Activated CD4-positive, CD25-positive, alpha-beta regulatory T cell (primary cell): Measurements from ENCODE around the gene HOXB6.

Experiments
- DNase-seq, 4 experiments: peaks; one replicate each; lab custom pipeline; 2025; lab: John Stamatoyannopoulos, UW

HOXB6 gene

DNA sequence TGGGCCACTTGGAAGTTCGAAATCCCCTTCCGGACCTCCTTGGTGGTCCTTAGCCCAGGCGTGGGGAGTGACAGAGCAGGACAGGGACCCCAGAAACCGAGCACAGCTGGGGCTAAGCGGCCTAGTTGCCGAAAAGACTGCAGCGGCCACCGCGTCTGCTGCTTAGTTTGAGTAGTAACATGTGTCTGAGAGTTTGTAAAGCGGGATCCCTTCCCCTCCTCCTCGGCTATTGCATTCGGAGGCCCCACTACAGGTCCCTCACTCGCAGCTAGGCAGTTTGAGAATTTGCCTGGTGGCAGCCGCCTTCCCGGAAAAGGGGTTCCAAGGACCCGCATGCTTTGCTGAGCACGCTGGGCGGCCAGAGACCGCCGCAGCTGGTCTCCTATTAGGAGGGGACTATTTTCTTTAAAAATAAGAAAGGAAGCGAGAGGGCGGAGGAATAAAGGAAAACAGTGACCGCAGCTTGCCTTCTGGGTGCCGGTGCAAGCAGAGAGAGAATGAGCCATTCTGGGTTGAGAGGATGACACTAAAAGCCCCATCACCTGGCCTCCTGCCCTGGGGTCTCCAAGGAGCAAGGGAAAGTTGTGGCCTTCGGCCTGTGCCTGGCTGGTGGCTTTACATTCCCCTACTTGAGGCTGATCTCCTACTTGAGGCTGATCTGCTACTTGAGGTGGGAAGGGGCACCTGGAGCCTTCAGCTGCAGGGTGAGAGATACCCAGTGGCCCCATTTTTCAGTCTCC lies 10.1 kb downstream of the HOXB6 start:
- DNase-seq: no peak

- DNase-seq: peak; percentile 61 to 72 (median 70)
These were observed 10.8 kb downstream of the HOXB6 start for GRCh38 chr17:48593840-48594537.

- no peak for DNase-seq
These were observed 11.5 kb downstream of the HOXB6 start, which contains the start of gene HOXB5 for GRCh38 chr17:48593126-48593829. Gene HOXB5 (minus strand): TSS chr17:48593779. CDS start chr17:48593682, 97 bp downstream.

GRCh38 chr17:48592577-48592976 lies 12.2 kb downstream of the HOXB6 start:
- DNase-seq: no peak

DNA sequence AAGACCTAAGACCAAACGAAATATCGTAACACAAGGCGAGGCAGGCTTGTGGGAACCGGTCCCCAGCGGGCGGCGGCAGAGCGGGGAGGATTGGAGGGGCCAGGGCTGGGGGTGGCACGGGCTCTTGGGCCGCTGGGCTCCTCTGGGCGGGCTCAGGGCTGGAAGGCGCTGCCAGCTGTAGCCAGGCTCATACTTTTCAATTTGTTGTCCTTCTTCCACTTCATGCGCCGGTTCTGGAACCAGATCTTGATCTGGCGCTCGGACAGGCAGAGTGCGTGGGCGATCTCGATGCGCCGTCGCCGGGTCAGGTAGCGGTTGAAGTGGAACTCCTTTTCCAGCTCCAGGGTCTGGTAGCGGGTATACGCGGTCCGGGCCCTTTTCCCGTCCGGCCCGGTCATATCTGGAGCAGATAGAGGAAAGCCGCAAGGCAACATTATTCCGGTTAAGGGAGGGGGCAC lies 12.7 kb downstream of the HOXB6 start:
- DNase-seq: no peak

- DNase-seq: no peak
These were observed 13.3 kb downstream of the HOXB6 start for GRCh38 chr17:48591255-48592056.

- no peak for DNase-seq
These were observed 14.1 kb downstream of the HOXB6 start for GRCh38 chr17:48590607-48591161.

DNA sequence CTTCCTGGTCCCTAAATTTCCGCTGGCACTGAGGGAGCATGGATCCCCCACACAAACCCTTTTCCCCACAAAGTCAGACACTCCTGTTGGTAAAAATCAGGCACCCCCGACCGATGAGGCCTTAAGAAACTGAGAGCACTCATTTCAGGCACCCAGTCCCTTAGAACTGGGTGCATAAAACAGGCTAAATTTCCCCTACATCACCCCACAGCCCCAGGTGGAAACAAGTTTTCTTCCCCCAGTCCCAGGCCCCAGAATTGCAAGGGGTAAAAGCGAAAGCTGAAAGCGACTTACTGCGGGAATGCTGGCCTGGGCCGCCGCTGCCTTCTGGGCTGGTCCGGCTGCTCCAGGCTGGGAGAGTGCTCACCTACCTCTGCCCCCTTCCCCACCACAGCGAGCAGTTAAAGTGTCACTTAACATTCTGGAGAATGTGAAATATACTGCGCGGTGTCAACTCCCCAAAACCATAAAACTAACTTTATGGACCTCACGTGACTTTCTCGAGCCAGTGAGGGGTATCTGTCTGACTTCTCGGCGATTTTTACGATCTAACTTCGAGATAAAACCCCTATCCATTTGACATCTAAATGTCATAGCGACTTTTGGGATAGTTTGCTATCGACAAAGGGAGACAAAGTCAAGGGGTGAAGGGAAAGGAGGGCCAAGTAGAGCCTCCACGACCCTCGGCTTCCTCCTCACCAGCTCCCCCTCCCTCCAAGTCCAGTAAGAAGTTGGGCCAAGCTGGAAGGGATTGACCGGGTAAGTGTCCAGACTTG lies 14.8 kb downstream of the HOXB6 start, which contains the start of gene HOXB3:
TSS of gene HOXB3 (minus strand) at position 411 of the 776 bp plus-strand sequence. CDS start 37,767 bp downstream, outside the sequence.
- no peak for DNase-seq

DNA sequence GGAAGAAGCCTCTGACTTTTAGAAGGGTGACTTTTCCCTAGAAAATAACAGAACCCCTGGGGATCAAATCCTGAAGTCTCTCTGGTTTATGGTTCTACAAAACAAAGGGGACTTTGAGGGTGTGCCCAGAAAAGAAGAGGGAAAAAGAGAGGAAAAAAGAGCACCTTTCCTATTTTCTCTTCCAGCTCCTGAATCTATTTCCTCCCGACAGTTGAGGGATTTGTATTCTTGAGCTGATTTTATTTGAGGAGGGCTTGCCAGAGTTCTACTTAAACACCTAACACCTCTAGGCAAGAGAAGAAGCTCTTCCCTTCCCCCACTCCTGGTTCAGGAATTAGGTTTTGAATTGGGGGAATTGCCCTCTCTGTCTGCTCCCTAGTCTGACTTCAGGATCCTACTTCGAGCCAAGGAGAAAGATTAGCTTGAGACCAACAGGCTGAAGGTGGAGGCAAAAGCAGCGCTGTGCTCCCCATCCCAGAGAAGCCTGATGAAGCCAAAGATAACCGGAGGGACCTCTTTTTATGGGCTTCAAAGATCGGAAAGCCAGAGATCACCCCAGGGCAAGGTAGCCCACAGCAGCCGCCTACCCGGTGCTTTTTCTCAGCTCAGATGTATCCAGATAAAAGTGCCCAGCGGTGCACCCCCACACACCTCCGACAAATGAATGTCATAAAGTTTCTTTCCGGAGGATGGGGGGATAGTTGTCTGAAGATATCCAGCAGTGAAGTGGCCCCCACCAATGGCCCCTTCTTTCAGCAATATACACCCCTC lies 15.5 kb downstream of the HOXB6 start:
- no peak for DNase-seq

DNA sequence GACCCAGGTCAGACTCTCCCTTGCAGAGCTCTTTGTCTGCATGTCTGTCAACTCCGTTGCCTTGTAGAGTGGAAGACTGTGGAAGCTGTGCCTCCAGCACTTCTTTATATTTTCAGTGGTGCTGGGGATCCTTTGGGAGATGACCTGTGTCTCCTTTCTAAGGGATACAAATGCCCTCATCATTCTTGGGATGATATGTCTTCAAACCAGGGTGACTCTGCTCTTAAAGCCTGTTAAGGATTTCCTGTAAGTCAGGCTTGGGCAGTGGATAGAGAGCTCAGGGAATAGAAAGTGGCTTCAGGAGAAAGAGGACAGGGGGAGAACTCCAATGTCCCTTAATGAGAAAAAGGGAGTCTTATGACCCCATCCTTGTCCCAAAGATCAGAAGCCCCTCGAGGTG lies 16.3 kb downstream of the HOXB6 start:
- DNase-seq: no peak

DNA sequence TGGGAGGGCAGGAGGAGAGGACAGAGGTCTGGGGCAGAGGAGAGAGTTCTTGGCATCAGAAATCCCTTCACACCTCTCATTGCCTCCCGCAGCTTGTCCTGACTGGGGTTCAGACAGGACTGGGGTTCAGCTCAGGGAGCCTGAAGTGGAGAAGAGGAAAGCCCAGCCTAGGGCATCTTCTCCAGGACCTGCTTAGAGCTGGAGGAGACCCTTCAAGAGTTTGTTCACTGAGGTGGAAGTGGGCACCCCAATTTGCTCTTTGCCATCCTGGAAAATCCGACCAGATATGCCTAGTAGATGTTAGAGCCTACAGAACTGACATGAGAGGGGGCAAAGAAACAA lies 16.7 kb downstream of the HOXB6 start:
- DNase-seq: no peak

DNA sequence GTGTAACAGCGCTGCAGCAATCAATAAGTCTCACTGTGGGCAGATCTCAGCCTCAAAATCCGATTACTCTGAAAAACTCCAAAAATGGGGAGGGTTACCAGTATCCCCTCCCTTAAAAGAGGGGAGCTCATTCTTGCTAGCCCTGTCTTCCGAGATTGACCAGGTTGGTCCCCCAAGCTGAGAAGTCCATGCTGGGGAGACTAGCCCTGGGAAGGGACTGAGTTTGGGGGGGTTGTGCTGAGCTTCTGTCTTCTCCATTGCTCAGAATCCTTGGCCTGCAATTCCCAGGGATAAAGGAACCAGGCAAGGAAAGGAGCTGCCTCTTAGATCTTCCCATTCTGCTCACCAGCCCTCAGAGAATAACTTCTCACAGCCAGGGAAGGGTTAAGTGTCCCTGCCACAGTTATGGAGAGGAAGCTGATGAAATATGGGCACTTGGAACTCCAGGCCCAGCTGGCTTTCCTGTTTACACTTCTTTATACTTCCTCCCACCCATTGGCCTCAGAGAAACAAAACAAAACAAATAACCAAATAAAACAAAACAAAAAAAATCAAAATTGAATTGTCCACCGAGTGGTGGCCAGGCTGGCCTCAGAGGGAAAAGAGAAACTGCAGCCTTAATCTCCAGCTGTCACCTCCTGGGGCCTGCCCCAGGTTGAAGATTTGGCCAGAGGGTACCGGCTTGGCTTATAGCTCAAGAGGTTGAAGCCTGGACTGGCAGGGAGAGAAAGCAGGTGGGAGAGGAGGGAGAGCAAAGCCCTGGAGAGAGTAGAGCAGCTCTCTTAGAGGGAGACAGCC lies 17.3 kb downstream of the HOXB6 start:
- no peak for DNase-seq

GRCh38 chr17:48586355-48587258 lies 18.2 kb downstream of the HOXB6 start:
- DNase-seq: no peak

- DNase-seq: no peak
These were observed 20.5 kb downstream of the HOXB6 start for GRCh38 chr17:48584223-48584741.

GRCh38 chr17:48583708-48584222 lies 21.0 kb downstream of the HOXB6 start:
- no peak for DNase-seq

DNA sequence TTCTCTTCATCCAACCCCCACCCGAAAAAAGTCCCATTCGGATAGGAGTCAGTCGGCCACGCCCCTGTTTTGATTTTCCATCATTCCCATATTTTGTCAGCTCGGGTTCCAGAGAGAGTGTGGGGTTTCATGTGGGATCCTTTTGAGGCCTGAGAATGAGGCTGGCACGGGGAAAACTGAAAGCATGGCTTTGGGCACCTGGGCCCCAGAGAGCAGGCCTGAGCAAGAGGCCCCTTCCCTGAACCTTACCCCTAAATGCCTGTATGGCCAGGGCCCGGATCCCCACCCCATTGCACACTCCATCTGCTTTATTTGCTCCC lies 22.1 kb downstream of the HOXB6 start:
- DNase-seq: no peak

DNA sequence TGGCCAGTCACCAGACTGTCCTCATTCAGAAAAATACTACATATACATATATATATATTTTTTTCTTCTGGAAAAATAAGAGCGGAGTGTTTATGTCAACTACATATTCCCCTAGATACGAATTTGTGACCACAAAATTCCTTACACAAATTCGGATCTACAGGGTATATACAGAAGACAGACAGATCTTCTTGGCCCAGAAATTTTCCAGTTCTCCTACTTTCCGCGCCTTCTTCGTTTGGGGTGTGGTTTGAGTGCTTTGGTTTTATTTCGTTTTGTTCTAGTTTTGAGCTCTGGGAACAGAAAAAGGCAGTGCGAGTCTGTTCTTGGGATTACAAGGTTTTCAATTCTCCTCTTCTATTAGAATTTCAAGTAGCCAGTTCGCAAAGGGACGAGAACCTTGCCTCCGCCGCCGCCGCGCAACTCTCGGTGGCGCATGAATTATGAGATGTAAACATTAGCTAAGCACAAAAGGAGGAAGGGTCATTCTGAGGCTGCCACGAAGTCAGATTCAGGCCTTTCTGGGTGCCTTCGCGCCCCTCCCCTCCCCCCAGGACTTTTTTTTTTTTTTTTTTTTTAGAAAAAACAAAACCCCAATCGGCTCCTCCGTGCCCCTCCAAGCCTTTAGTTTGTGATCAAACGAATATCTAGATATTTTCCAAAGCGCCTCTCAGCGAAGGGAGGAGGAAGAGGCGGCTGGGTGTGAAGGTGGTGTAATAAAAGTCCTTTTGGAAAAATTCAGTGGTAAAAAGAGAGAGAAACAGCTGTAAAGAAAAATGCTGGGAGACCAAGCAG lies 24.8 kb downstream of the HOXB6 start:
- DNase-seq: no peak
